SK-N-MC (cell line): ENCODE results near the gene PPP4R4.

Experiments
- DNase-seq: peaks from one replicate; pipeline ENCODE4 v3.0.0-alpha.2; 2011; ENCODE audit warnings: low read depth, low spot score
- H3K27ac ChIP-seq: fragments of 200-600 bp; sonication (generic); 2 replicates; pipeline ENCODE4 v1.5.1; 2016; ENCODE audit warnings: mixed run types
- H3K36me3 ChIP-seq: fragments of 200-600 bp; sonication (generic); 2 replicates; pipeline ENCODE4 v1.6.1; 2017; ENCODE audit warnings: antibody characterized with exemption, low read length, mixed read lengths; ENCODE audit not compliant: insufficient read depth
- H3K4me3 ChIP-seq: fragments of 200-600 bp; sonication (generic); 2 replicates; pipeline ENCODE4 v1.5.1; 2016
- H3K9ac ChIP-seq: fragments of 200-600 bp; sonication (generic); 2 replicates; pipeline ENCODE4 v1.8.0; 2017; ENCODE audit warnings: mixed run types, mixed read lengths; ENCODE audit not compliant: insufficient read length
- H3K9me3 ChIP-seq: fragments of 200-600 bp; sonication (generic); 2 replicates; pipeline ENCODE4 v1.6.1; 2017; ENCODE audit warnings: low read depth, mild to moderate bottlenecking, antibody characterized with exemption, low read length, moderate library complexity, mixed read lengths
- EZH2 ChIP-seq: fragments of 200-600 bp; sonication (generic); IDR thresholded peaks from one replicate; pipeline ENCODE4 v1.6.1; 2017; ENCODE audit warnings: antibody characterized with exemption
- FOXP2 ChIP-seq: optimal IDR thresholded peaks from 2 replicates; pipeline ENCODE3; 2011; ENCODE audit warnings: mild to moderate bottlenecking, moderate library complexity; ENCODE audit not compliant: insufficient read depth; ENCODE audit errors: extremely low read length, control extremely low read depth
- POLR2AphosphoS5 ChIP-seq: IDR thresholded peaks from 2 replicates; pipeline ENCODE4 v1.6.1; 2012; ENCODE audit warnings: mild to moderate bottlenecking, low read depth, low read length, borderline replicate concordance

The PPP4R4 gene

DNA sequence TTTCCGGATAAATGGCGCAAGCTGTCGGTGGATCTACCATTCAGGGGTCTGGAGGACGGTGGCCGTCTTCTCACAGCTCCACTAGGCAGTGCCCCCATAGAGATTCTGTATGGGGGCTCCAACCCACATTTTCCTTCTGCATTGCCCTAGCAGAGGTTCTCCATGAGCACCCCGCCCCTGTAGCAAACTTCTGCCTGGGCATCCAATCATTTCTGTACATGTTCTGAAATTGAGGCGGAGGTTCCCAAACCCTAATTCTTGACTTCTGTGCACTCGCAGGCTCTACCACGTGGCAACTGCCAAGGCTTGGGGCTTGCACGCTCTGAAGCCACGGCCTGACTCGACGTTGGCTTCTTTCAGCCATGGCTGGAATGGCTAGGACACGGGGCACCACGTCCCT, 124.0 kb downstream of the PPP4R4 start:
- H3K9ac ChIP-seq = no peak overlapping the region
- no peak overlapping the region for H3K27ac ChIP-seq
- H3K4me3 ChIP-seq = no peak overlapping the region
- DNase-seq = no peak
- no peaks in the 10 kb centered on the region for H3K9me3 ChIP-seq
- no peaks in the 10 kb centered on the region for H3K36me3 ChIP-seq
- TF ChIP-seq EZH2 (no peak), FOXP2 (no peak), POLR2AphosphoS5 (no peak)

- Histone ChIP-seq H3K27ac (no peak overlapping the region), H3K9me3 (no peaks in the 10 kb centered on the region), H3K4me3 (no peak overlapping the region), H3K36me3 (no peaks in the 10 kb centered on the region), H3K9ac (no peak overlapping the region)
- no peak for DNase-seq
- TF ChIP-seq POLR2AphosphoS5 = no peak
Measured at GRCh38 chr14:94303111-94303510, 129.0 kb downstream of the PPP4R4 start.

DNA sequence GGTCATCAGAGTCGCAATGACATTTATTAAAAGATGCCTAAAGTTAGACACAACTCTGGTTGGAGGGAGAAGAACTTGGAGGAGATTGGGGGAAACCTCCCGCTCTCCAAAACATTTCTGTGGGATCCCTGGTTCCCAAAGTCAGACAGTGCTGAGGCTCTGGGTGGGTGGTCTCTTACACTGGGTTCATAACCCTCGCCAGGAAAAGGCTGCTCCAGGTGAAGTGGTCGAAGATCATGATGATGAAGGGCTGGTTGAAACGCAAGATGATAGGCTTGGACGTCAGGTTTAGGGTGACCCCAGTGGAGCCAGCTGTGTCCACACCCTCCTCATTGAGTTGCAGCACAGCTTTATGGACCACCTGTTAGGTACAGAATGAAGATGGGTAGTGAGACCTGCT, 130.1 kb downstream of the PPP4R4 start:
- H3K36me3 ChIP-seq = no peaks in the 10 kb centered on the region
- H3K27ac ChIP-seq = no peak overlapping the region
- H3K4me3 ChIP-seq = no peak overlapping the region
- no peak for TF ChIP-seq EZH2
- no peak for TF ChIP-seq POLR2AphosphoS5
- TF ChIP-seq FOXP2 = no peak
- DNase-seq = no peak
- no peaks in the 10 kb centered on the region for H3K9me3 ChIP-seq
- H3K9ac ChIP-seq = no peak overlapping the region

- H3K9ac ChIP-seq = no peak overlapping the region
- no peak overlapping the region for H3K4me3 ChIP-seq
- TF ChIP-seq FOXP2 (no peak), EZH2 (no peak), POLR2AphosphoS5 (no peak)
- DNase-seq = no peak
- H3K36me3 ChIP-seq = no peaks in the 10 kb centered on the region
- no peaks in the 10 kb centered on the region for H3K9me3 ChIP-seq
- no peak overlapping the region for H3K27ac ChIP-seq
Measured at GRCh38 chr14:94305620-94306019, 131.5 kb downstream of the PPP4R4 start.

DNA sequence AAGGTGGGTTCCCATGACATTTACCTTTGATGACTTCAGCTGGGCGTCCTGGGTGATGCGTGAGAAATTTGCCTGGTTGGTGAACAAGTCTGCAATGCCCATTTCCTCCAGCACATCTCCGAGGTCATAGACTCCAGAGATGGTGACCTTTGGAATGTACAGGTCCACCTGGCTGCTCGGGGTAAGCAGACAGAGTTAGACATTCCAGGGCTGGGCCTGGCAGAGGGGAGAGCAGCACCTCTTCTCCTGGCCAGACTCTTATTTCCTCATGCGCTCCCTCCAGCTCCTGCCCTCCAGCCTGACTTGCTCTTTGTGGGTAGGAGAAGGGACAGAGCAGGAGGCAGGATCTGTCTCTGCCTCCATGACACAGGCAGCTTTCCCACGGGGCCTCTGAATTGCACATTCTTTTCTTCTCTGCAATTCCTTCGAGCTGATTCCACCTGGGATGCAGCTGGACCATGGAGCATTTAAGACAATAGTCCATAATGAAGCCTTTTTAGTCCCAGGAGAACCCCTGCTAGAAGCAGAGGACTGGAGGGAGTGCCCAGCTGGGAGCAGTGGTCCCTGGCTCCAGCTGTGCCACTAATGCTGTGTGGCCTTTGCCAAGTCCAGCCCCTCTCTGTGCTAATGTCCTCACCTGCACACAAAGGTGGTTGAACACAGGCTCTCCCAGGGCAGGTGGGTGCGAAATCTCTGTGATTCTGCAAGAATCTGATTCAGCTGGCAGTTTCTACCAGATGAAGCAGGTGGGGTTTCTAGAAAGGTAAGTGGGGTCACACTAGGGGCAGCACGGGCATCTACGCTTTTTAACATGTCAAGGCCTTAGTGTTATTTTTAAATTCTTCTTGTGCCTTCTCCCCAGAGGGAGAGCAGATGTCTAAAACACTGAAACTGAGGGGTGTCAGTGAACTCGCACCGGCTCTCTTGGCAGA, 132.2 kb downstream of the PPP4R4 start:
- H3K36me3 ChIP-seq = no peaks in the 10 kb centered on the region
- TF ChIP-seq FOXP2 = no peak
- no peak for TF ChIP-seq EZH2
- no peak for TF ChIP-seq POLR2AphosphoS5
- H3K9ac ChIP-seq = no peak overlapping the region
- no peak overlapping the region for H3K4me3 ChIP-seq
- no peaks in the 10 kb centered on the region for H3K9me3 ChIP-seq
- H3K27ac ChIP-seq = no peak overlapping the region
- no peak for DNase-seq

GRCh38 chr14:94307410-94307992, 133.4 kb downstream of the PPP4R4 start:
- Histone ChIP-seq H3K9me3 (no peaks in the 10 kb centered on the region), H3K36me3 (no peaks in the 10 kb centered on the region), H3K9ac (no peak overlapping the region), H3K4me3 (no peak overlapping the region), H3K27ac (no peak overlapping the region)
- DNase-seq = no peak
- TF ChIP-seq EZH2 (no peak), POLR2AphosphoS5 (no peak), FOXP2 (no peak)

DNA sequence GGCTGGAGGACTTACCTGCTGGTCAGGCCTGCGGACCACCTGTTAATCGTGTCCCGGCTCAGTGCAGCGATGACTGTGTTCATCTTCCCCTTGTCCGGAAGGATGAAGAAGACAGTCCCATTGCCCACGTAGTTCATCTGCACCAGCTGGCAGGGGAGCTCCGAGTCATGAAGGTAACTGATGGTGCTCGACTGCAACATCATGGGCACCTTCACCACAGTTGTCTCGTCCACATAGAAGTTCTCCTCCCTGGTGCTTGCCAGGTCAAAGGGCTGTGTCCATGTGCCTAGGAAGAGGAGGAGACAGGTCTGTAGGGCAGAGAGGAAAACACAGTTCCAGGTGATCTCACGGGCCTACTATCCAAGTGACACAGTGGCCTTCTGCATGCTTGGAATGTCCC, 135.6 kb downstream of the PPP4R4 start:
- no peak overlapping the region for H3K4me3 ChIP-seq
- DNase-seq = no peak
- no peaks in the 10 kb centered on the region for H3K36me3 ChIP-seq

DNA sequence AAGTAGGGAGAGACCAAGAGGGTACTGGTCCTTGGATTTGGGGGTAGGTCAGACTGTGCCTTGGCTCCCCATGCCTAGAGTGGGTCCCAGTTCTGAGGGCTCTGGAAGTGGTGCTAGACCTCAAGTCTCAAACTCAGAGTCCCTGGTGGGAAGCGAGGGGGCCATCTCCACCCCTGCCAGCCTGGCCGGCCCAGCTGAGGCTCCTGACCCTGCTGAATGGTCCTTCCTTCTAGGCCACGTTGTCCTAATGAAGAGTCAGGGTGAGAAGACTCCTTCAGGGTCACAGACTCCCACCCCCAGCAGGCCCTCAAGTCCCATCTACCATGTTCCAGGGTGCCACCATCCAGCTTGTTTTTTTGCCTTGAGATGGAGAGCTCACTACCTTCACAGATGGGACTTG, 136.1 kb downstream of the PPP4R4 start:
- H3K27ac ChIP-seq = no peak overlapping the region
- no peak overlapping the region for H3K9ac ChIP-seq
- no peak overlapping the region for H3K4me3 ChIP-seq
- no peaks in the 10 kb centered on the region for H3K9me3 ChIP-seq
- DNase-seq = no peak
- no peaks in the 10 kb centered on the region for H3K36me3 ChIP-seq
- no peak for TF ChIP-seq EZH2

More for the DNA sequence above, 135.6 kb downstream of the PPP4R4 start:
- Histone ChIP-seq H3K9me3 (no peaks in the 10 kb centered on the region), H3K27ac (no peak overlapping the region), H3K9ac (no peak overlapping the region)
- no peak for TF ChIP-seq EZH2
- TF ChIP-seq POLR2AphosphoS5 = no peak
- TF ChIP-seq FOXP2 = no peak
